Small intestine (tissue), 7 donors: Measurements from ENCODE around the gene RGS6. TPM values are rescaled to one million over a fixed set of nuclear protein-coding genes. Genes with fewer than 3 reads are reported as not detected.

Experiments
- DNase-seq, 2 donors: peaks; one replicate each; pipeline versions ENCODE4 v3.0.0 to v3.0.0-alpha.2; 2013
- FAIRE-seq: peaks from 2 replicates; lab custom pipeline; 2012; peaks lifted over from hg19 to GRCh38; lab: Jason Lieb, UNC
- H3K27ac ChIP-seq, 3 donors: one replicate each; pipeline ENCODE4 v1.5.1; 2013; ENCODE audit warnings: low read length in 2 of 3, mild to moderate bottlenecking in 2 of 3, control low read depth in 1 of 3, inconsistent platforms in 1 of 3, low read depth in 1 of 3, moderate library complexity in 1 of 3
- H3K27me3 ChIP-seq, 3 donors: one replicate each; pipeline ENCODE4 v1.6.1; 2013; ENCODE audit warnings: low read length in 3 of 3, inconsistent platforms in 1 of 3; ENCODE audit not compliant: control insufficient read depth in 3 of 3, insufficient read depth in 3 of 3
- H3K36me3 ChIP-seq, 3 donors: one replicate each; pipeline ENCODE4 v1.6.1; 2013; ENCODE audit warnings: low read length in 3 of 3, inconsistent platforms in 1 of 3, low read depth in 1 of 3, mild to moderate bottlenecking in 1 of 3, moderate library complexity in 1 of 3; ENCODE audit not compliant: control insufficient read depth in 3 of 3, insufficient read depth in 2 of 3
- H3K4me1 ChIP-seq, 3 donors: one replicate each; pipeline ENCODE4 v1.6.1; 2013; ENCODE audit warnings: low read length in 2 of 3, inconsistent platforms in 1 of 3, low read depth in 1 of 3, mild to moderate bottlenecking in 1 of 3, moderate library complexity in 1 of 3; ENCODE audit not compliant: control insufficient read depth in 3 of 3, insufficient read depth in 2 of 3
- H3K4me3 ChIP-seq, 3 donors: one replicate each; pipeline ENCODE4 v1.5.1; 2013; ENCODE audit warnings: low read length in 3 of 3, control low read depth in 1 of 3, inconsistent platforms in 1 of 3, low read depth in 1 of 3, mild to moderate bottlenecking in 1 of 3, moderate library complexity in 1 of 3
- H3K9me3 ChIP-seq, 2 donors: one replicate each; pipeline ENCODE4 v1.6.1; 2013; ENCODE audit warnings: low read depth in 1 of 2, low read length in 1 of 2; ENCODE audit not compliant: control insufficient read depth in 2 of 2, insufficient read depth in 1 of 2
- WGBS, 3 donors: extraction: QIAGEN DNeasy Blood & Tissue Kit; methylation state at CpG; one replicate each; pipeline ENCODE4 v1.1.7; 2013; 5-methylcytosine and 5-hydroxymethylcytosine counted together
- polyA plus RNA-seq, 4 donors: library from polyadenylated mRNA; stranded (reverse) in 3 of 4; unstranded in 1 of 4; fragments of 200-250 nt in 3 of 4; fragments of 120-200 nt in 1 of 4; gene quantifications; one replicate each; pipeline versions ENCODE4 v1.2.1 to v1.2.3, GENCODE V29; 2013
- donor health status: healthy with polysubstance abuse.
- donor health status: control.
- donor health status: control.
- donor health status: Bipolar disorder and iron deficiency.
- donor health status: healthy.

Gene RGS6
- polyA plus RNA-seq, 4 donors: 0.54 to 2.1 (median 0.58) TPM; not detected in 1

DNA sequence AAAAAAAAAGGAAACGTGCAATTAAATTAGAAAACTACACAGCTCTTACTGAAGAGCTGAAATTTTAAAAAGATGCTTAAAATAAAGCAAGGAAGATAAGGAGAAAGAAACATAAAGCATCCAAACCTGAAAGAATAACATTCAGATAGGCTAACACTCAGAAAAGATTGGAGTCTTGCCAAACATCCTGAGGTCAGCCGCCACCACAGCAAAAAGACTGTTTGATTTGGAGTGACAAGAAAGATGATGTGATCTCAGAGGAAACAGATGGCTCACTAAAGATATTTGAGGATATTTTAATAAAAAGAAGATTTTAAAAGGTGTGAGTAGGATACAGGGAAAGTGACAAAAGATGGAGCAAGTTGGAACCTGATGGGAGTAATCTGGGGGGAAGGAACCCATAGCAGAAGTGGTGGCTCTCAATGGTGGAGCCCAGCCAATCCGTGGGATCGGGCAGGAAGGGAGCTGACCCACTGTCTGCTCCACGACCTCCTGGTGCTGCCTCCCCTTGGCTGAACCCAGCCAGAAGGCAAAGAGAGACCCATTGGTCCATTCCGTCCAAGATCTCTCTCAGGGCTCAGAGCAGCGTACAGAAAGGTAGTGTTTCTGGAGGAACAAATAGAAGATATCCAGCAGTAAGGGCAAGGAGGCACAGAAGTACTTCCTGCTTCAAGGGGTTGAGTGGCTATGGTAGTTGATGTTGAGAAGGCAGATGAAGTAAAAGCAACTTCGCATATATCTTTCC is 469.6 kb downstream of the RGS6 start:
- DNase-seq: peak in 1 of 2 donors; percentile 3
- WGBS, 3 donors: 48 to 59% (median 51%) methylated on average over 8 of the region's 8 CpGs
- no peaks in the 10 kb centered on the region for H3K4me1 ChIP-seq
- H3K27me3 ChIP-seq: peaks cover 0 to 2% (median 0%) of the 10 kb centered on the region in 3 donors
- no peaks in the 10 kb centered on the region for H3K9me3 ChIP-seq
- FAIRE-seq: no peak
- no peak overlapping the region for H3K27ac ChIP-seq
- H3K4me3 ChIP-seq: no peak overlapping the region
- H3K36me3 ChIP-seq: no peaks in the 10 kb centered on the region

DNA sequence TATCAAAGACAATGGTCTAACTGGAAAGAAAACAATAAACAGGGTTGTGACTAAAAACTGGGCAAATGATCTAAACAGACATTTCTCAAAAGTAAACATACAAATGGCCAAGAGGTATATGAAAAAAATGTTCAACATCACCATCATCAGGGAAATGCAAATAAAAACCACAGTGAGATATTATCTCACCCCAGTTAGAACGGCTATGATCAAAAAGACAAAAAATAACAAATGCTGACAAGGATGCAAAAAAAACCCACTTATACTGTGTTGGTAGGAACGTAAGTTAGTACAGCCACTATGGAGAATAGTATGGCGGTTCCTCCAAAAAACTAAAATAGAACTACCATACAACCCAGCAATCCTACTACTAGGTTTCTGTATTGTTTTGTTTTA is 470.1 kb downstream of the RGS6 start:
- FAIRE-seq (no peak), DNase-seq (no peak)
- WGBS, 3 donors: 71 to 77% (median 72%) methylated on average over 3 of the region's 3 CpGs
- H3K27me3 ChIP-seq: peaks cover 0 to 2% (median 0%) of the 10 kb centered on the region in 3 donors
- no peak overlapping the region for H3K27ac ChIP-seq
- H3K4me3 ChIP-seq: no peak overlapping the region
- H3K36me3 ChIP-seq: no peaks in the 10 kb centered on the region
- no peaks in the 10 kb centered on the region for H3K9me3 ChIP-seq
- H3K4me1 ChIP-seq: no peaks in the 10 kb centered on the region

DNA sequence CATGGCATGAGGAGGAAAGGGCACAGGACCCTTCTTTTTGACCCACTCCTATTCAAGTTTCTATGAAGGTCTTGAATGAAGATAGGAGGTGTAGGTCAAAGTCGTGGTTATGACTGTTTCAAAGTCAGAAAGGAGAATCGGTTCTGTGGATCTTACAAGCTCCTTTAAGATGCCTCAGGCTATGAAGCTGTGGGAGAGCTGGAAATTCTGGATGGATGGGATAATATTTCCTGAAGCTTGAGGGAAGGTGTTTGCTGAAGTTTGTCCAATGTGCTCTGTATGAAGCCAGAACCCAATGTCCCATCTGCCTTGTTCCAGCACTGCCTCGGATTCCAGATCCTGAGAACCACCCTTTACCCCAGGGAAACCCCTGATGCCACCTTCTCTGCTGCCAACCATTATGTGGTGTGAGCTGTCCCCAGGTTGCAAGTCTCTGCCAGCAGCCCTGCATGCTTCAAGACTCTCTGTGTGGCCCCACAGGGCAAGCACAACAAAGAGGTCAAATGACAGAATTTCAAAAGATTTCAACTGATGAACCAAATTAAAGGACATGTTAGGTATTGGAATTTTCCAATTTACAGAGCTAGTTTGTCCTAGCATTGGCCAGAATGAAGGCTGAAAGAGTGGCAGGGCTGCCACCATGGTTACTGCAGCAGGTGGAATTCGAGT is 472.0 kb downstream of the RGS6 start:
- Histone ChIP-seq H3K4me3 (no peak overlapping the region), H3K9me3 (peaks cover 0 to 2% of the 10 kb centered on the region in 2 donors), H3K36me3 (no peaks in the 10 kb centered on the region), H3K27me3 (peaks cover 0 to 2% (median 0%) of the 10 kb centered on the region in 3 donors), H3K27ac (no peak overlapping the region), H3K4me1 (no peaks in the 10 kb centered on the region)
- FAIRE-seq (no peak), DNase-seq (no peak)
- WGBS, 3 donors: 64 to 79% (median 66%) methylated on average over 4 of the region's 4 CpGs

DNA sequence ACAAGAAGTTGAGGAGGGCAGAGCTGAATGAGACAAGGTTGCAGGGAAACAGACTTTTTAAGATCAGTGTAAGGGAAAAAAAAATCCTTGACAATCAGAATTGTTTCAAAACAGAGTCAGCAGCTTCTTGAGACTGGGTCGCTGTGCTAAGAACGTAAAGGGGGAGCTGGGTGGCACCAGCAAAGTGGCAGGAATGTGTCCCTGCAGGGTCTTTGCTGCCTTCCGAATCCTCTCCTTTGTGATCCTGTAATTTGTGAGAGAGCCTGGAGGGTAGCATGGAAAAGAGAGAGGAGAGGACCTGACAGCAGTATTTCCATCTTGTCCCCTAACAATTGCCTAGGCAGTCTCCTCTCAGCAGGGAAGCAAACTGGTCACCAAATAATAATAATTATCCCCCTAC is 472.8 kb downstream of the RGS6 start:
- Histone ChIP-seq H3K27ac (no peak overlapping the region), H3K36me3 (no peaks in the 10 kb centered on the region), H3K27me3 (peaks cover 0 to 2% (median 0%) of the 10 kb centered on the region in 3 donors), H3K9me3 (peaks cover 0 to 2% of the 10 kb centered on the region in 2 donors), H3K4me3 (no peak overlapping the region), H3K4me1 (no peaks in the 10 kb centered on the region)
- WGBS, 3 donors: 68 to 84% (median 74%) methylated on average over 3 of the region's 3 CpGs
- DNase-seq: no peak
- FAIRE-seq: no peak

DNA sequence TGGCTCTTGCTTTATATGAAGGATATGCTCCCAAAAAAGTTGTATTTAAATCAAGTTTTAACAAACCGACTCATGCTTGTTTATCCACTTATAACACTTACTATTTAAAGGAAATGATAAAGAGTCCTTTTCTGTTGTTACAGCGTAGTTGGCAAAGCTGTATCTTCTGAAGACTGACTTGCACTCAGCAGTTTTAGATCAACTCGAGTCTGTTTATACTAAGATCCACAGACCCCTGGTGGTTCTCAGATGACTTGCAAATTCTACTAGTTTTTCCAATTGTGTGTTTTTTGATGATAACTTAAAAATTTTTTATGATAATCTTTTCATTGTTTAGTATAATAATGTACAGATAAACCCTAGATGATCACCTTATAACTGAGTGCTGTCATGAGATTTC is 475.8 kb downstream of the RGS6 start:
- Histone ChIP-seq H3K4me3 (no peak overlapping the region), H3K36me3 (no peaks in the 10 kb centered on the region), H3K4me1 (no peaks in the 10 kb centered on the region), H3K27ac (no peak overlapping the region), H3K9me3 (peaks cover 0 to 2% of the 10 kb centered on the region in 2 donors), H3K27me3 (peaks cover 0 to 2% (median 0%) of the 10 kb centered on the region in 3 donors)
- DNase-seq (no peak), FAIRE-seq (no peak)
- 44 to 77% (median 72%) methylated on average over 3 of the region's 3 CpGs for WGBS, 3 donors

DNA sequence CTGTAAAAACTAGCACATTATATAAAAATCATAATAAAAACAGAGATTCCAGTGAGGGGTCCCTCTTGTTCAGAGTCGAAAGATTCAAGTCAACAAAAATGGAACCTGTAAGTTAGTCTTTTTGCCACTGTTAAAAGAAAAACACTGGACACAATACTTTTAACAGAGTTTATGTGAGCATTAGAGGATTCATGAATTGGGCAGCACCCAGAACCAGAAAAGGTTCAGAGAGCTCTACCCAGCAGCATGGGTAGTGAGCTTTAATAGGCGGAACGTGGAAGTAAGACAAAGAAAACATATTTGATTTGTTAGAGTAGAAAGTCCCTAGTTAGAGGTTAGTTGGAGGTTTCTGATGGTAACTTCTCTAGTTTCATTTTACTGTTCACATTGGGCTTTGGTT is 476.8 kb downstream of the RGS6 start:
- peaks cover 0 to 2% (median 0%) of the 10 kb centered on the region in 3 donors for H3K27me3 ChIP-seq
- WGBS, 3 donors: 89 to 93% (median 92%) methylated on average over 3 of the region's 3 CpGs
- H3K27ac ChIP-seq: no peak overlapping the region
- H3K9me3 ChIP-seq: peaks cover 0 to 2% of the 10 kb centered on the region in 2 donors
- no peak overlapping the region for H3K4me3 ChIP-seq
- no peak for FAIRE-seq
- no peaks in the 10 kb centered on the region for H3K4me1 ChIP-seq
- DNase-seq: no peak
- H3K36me3 ChIP-seq: no peaks in the 10 kb centered on the region

DNA sequence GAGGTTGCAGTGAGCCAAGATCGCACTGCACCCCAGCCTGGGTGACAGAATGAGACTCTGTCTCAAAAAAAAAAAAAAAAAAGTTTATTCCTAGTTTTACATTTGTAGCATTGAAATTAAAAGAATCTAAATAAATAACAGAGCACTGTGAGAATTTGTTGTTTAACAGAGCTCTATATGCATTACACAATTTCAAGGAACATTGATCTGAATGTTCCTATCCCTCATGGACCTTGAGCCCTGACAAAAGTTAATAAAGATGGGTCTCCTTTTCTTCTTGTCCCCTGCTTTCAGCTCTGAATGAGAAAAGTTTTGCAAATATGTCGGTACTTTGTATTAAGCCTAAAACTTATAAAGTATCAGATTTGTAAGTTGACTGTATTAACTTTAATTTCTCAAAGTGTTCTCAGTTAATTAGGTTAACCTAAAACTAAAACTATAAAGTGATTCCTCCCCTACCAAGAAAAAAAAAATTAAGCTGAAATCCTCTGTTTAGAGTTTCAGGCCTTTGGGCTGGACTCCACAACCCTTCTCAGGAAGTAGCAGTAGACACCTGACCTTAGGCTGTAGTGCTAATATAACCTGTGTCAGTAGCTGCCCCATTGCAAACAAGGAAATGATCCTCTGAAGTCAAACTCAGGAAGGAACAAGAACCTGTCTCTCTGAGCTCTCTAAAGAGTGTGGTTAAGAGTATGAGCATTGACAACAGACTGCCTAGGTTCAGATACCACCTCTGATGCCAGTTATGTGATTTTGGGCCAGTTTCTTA is 484.0 kb downstream of the RGS6 start:
- DNase-seq (no peak), FAIRE-seq (no peak)
- no peaks in the 10 kb centered on the region for H3K27me3 ChIP-seq
- no peaks in the 10 kb centered on the region for H3K4me1 ChIP-seq
- H3K36me3 ChIP-seq: no peaks in the 10 kb centered on the region
- H3K4me3 ChIP-seq: no peak overlapping the region
- no peak overlapping the region for H3K27ac ChIP-seq
- WGBS, 3 donors: 91 to 99% (median 96%) methylated on average over 2 of the region's 2 CpGs
- peaks cover 0 to 10% of the 10 kb centered on the region in 2 donors for H3K9me3 ChIP-seq

DNA sequence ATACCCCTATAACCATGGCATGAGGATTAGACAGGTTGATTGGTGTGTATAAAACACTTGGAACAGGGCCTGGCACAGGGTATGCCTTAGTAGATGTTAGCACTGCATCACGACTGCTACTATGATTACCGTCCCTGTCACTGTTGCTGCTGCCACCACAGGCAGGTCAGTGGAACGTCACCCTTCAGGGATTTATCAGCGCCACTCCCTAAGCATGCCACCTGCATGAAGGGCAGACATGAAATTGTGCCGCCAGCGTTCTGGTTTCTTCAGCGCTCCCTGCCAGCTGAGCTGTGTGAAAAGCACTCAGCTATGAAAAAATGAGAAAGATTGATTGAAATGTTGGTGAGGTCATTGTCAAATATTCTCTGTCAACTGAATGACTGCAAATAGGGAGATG is 484.7 kb downstream of the RGS6 start:
- 49 to 81% (median 65%) methylated on average over 7 of the region's 7 CpGs for WGBS, 3 donors
- FAIRE-seq (no peak), DNase-seq (no peak)
- no peak overlapping the region for H3K4me3 ChIP-seq
- H3K27ac ChIP-seq: no peak overlapping the region
- no peaks in the 10 kb centered on the region for H3K4me1 ChIP-seq
- no peaks in the 10 kb centered on the region for H3K36me3 ChIP-seq
- H3K9me3 ChIP-seq: peaks cover 0 to 10% of the 10 kb centered on the region in 2 donors
- no peaks in the 10 kb centered on the region for H3K27me3 ChIP-seq
